EL (cell line): Measurements from ENCODE around the gene ADGRB2.

Experiments
- DNase-seq: peaks from one replicate; pipeline ENCODE4 v3.0.0-alpha.2; 2016

The ADGRB2 gene

DNA sequence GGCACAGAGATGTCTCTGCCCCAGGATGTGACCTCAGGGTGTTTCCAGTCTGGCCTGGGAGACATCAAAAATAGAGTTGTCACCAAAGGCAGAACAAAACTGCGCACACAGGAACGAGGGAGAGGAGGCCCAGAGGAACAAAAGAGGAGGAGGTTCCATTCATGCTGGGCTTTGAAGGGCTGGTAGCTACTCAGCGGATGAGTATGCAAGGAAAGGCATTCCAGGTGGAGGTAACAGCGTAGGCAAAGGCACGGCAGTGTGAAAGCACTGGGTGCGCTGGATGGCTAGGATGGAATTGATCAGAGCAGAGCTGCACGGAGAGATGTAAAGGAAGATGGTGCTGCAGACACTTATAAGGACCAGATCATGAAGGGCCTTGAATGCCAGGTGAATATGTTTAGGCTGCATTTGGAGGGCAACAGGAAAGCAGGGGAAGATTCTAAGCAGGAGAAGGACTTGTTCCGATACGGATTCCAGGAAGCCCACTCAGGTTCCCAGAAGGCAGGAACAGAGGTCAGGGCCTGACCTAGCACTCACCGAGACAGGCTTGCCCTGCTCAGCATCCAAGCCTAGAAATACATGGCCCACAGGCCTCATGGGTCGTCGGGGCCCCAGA lies 66.7 kb downstream of the ADGRB2 start:
- DNase-seq, result no peak

DNA sequence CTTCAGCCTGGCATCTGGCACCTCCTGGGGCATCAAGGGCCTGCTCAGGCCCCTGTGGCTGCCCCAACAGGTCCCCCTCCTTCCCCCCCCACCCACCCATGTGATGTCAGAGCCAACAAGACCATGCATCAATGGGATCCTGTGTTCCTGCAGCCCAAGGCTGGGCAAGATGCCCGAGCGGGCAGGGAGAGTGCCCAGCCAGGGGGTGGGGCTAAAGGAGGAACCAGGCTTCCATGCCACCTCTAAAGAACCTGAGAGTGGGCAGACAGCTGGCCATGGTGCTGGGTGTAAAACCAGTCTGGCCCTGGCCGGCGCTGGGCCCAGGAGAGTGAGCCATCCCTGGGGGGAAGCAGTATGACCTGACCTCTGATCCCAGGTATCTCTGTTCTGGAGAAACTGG lies 67.9 kb downstream of the ADGRB2 start:
- DNase-seq, result no peak

DNA sequence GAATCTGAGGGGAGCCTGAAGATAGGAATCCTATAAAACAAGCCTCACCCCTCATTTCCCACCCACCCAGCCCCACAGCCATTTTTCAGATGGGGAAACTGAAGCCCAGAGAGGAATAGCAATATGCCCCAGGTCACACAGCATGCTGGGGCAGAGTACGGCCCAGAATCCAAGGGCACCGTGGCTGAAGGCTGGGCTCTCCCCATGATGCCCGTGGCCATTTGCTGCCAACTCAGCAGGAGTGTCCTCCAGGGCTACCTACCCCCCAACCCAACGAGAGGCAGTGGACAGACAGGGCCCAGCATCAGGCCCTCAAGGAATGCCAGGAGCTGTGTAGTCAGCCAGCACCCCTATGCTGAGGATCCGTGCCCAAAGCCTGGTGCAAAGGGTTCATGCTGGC lies 68.8 kb downstream of the ADGRB2 start:
- no peak for DNase-seq

DNA sequence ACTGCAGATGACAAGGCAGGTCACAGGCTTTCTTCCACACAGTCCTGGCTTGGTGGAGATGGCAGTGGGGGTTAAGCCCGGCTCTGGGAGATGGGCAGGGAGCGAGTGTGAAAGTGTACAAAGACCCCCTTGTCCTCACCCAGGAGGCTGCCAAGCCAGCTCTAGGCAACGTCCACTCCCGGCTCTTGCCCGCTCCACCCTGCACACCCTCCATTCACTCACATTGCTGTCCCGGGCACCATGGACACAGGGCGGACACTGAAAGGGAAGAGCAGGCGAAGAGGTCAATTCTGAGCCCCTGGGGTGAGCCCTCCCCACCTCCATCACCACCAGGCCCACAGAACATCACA lies 69.2 kb downstream of the ADGRB2 start:
- DNase-seq, result no peak

DNA sequence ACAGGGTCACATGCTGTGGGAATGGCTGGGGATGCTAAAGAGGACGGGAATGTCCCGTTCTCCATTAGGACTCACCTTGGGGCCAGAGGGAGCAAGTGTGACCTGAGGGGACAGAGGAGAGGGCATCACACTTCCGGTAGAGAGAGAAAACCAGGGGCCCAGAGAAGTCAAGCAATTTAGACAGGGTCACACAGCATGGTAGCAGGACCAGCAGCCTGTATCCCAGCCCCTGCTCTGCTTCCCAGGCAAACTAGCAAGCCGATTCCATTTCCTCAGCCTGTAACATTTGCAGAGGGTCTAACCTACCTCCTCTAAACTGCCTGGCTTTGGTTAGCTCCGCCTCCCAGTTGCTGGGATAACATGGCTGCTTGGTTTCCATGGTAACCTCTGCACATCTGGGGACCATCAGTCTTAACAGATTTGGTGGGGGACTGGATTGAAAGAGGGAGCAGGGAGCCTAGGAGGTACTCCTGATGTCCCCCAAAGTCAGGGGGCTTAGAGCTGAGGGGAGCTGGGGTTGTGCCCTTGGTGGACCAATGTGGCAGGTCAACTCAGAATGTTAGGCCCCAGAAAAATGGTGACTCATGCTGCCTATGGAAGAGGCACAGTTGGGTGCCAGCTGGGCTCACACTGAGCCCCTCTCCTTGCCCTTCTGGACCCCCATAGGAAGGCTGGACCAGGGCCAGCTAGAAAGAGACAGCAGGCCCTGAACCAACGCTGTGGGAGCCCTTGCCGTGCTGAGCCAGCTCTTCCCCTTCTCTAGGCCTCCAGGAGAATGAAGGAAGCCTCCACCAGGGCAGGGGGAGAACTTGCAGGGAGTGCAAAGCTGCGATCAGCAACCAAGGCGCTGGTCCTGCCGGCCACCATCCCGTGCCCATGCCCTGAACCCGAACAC lies 69.8 kb downstream of the ADGRB2 start:
- no peak for DNase-seq

DNA sequence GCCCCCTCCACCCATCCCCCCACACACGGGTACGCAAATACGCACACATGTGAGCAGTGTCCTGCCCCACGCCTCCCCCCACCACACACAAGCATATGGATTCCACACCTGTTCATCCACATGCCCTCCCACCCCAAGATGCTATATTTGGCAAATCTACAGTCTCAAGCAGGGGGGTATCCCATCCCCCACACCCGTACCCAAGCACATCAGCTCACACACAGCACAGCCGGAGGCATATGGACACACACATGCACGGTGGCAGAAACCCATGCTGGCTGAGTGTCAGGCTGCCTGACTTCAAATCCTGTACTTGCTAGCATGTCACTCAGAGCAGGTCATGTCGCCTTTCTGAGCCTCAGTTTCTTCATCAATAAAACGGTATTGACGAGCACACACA lies 70.9 kb downstream of the ADGRB2 start:
- DNase-seq, result no peak

DNA sequence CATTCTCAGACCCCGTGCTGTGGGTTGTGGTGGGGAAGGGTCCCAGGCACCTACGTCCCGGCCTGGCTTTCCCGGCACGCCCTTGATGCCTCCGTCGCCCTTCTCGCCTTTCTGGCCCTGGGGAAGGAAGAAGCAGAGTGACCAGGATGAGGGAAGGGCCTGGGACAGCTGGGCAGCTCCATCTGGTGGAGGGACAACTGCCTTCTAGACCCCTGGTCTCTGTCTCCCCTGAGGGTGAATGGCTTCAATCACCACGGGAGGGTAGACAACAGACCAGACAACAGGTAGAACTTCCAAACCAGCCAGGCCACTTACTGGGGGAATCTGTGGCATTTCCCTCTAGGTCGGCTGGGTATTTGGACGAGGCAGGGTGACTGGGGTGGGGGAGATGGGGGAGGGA lies 72.2 kb downstream of the ADGRB2 start:
- DNase-seq, result no peak

DNA sequence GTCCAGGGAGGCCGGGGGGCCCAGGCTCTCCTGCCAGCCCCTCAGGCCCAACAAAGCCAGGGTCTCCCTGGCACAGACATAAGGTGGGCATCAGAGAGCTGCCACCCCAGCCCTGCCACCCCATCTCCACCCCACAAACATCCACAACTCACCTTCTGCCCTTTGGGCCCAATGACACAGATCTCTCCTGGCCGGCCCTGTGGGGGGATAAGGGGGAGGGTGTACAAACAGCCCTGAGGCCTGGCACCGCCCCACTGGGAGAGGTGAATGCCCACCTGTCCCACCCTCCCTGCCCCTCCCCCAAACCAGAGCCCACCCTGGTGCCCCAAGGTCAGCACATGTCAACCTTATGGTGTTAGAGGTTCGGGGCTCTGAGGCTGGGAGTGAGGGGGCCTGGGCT lies 72.7 kb downstream of the ADGRB2 start:
- no peak for DNase-seq

DNA sequence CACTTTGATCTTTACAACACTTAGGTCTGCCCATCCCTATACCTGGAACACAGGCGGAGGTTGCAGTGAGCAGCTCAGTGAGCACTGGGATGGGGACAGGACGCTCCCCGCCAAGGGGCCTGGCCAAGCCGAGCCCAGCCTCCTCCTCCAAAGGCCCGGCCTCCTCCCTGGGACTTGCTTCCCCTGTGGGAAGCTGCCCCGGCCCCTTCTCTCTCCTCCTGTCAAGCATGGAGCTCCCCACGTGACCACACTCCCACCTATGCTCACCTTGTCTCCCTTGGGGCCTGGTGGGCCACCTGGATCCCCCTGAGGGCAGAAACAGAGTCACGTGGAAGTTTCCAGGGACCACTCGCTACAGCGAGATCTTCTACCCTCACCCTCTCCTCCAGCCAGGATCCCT lies 73.2 kb downstream of the ADGRB2 start:
- no peak for DNase-seq

DNA sequence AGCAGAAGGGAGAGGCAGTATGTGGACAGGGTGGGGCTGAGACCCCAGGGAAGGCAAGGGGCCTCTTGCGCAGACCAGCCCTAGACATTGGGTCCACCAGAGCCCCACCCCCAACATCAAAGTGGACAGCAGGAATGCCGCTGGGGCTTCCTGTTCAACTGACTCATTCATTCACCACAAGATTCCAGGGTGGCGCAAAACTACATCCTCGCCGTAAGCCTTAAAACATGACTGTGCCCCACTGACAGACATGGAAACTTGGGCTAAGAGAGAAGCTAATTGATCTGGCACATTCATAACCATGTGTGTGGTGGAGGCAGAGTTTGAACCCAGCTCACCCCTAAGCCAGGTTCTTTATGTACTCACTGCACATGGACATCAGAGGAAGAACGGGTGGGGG lies 74.3 kb downstream of the ADGRB2 start:
- peak; percentile 97 for DNase-seq

DNA sequence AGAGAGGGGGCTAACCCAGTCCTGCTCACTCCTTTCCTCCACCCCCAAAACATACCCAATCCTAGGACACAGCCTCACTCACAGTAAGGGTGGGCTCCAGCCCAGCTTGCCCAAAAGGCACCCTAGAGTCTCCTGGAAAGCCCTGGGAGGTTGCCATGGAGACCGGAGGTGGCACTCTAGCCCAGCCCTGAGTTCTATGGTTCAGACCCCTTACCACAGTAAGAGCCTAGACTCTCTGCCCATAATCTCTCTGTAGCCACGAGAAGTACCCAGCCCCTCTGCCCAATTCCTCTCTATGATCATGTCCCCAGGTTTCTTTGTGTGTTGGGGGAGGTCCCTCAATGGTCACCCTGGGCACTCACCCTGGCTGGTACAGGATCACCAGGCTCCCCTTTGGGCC lies 74.8 kb downstream of the ADGRB2 start:
- DNase-seq, result no peak

DNA sequence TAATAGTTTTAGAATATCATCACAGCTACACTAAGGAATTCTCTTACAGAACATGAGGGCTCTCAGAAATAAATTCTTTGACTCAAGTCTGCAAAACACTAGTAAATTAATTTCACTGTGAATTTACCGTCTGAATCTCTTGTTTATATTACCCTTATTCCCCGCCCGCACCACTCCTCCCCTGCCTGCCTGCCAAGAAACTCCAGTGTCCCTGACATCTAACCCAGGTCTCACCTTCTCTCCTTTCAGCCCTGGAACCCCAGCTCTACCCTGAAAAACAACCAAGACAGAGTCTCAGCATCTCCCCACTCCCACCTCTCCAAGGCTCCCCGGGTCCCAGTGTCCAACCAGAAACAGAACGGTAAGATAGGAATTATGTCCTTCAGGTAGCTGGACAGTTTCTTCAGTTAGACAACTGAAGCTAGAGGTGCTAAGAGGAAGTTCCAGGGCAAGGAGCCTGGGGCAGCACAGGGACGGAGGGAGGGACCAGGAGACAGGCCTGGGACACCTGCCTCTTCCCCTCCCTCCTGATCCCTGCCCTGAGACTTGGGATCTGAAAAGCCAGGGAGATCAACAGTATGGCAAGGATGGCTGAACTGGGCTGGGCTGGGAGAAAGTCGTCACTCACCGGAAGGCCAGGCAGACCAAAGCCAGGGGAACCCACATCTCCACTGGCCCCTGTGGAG lies 75.8 kb downstream of the ADGRB2 start:
- DNase-seq, result no peak

DNA sequence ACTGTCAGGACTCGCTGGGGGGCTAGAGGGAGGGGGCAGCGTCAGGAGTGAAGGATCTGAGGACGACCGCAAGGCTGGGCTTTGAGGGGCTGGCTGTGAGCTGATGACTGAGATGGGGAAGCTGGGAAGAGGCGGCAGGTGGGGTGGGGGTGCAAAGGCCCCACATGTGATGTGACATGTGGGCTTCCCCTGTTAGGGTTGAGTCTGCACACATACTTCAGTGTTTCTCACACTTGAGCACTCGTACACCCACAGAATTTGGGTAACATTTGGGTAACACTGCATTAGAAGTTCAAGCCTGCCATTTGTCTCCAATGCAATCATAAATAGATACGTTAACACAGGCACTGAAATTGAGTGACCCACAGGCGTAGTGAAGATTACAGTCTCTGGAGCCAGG lies 76.5 kb downstream of the ADGRB2 start:
- no peak for DNase-seq

DNA sequence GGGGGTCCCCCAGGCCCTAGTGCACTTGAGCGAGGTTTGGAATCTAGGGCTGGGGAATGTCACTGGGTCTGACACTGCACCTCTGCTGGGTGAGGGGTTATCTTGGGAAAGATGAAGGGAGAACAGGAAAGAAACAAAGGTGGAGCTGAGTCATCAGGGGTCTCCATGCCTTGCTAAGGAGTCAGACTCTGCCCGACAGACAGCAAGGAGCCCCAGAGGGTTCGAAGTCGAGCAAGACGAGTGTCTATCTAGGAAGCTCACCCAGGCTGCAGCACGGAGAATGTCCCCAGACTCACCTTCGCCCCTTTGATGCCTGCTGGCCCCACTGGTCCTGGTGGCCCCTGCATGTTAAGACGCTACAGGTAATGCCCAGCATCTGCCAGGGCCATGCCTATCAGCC lies 78.3 kb downstream of the ADGRB2 start:
- DNase-seq, result no peak

DNA sequence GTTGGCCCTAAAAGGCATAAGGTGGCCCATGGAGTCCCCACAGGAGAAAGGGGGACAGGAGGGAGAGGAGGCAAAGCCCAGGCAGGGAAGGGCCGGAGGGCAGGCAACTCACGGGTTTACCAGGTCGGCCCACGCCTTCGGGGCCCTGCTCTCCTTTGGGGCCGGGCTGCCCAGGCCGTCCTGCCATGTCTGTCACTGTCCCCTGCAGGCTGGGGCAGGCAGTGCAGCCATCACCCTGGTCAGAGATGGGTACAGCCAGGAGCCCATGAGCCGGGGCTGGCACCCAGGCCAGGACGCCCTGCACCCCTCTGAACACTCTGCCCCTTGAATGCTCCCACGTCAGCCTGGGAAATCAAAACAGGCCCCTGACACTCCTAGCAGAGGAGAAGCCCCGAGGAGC lies 80.1 kb downstream of the ADGRB2 start:
- no peak for DNase-seq

DNA sequence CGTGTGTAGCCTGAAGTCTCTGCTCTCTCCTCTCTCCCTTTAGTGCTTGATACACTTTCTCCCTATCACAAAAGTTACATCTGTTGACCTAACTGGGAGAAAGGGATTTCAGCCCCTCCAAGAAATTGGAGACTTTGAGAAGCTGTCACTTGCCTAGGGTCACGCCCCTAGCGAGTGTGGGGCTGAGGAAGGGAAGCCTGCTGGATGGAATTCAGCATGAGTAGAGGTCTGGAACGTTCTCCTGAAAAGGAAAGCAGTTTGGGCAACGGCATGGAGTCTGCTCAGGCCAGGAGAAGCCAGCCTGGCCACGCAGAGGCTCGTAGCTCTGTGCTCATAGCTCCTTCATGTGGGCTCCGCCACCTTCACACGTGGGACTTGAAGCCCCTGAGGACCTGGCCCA lies 82.7 kb downstream of the ADGRB2 start:
- no peak for DNase-seq

DNA sequence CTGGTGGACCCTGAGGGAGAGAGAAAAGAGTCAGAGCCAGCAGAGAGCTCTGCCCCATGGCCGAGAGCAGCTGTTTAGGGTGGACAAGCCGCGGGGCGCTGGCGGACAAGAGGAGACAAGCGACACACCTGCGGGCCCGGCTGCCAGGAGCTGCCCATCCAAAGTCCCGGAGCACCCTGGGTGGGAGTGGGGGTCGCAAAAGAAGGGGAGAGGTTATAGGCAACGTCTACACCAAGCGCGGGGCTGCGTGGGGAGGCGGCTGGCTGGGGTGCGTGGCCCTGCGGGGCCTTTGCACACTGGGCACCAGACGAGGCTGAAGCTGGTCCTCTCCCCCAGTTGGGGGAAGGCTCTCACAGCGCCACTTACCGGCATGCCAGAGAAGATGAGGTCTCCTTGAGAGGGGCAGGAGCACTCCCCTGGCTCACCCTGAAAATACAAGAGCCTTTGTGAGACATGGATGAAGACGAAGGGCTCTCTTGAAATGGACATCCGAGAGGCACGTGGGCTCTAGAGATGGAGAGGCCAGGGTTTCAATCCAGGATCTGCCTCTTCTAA lies 84.4 kb downstream of the ADGRB2 start:
- no peak for DNase-seq

DNA sequence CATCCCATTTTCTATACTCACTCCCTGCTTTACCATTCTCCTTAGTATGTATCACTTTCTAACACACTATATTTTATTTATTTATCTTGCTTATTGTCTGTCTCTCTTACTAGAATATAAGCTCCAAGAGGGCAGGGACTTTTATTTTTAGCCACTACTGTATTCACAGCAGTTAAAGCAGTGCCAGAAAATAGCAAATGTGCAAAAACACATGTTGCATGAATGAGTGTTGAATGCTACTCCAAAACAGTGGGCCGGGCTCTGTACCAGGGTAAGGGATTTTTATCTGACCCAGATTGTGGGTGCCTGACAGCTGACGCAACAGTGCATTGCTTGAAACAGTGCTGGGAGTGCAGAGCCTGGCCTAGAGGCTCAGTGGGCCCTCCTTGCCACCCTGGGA lies 85.0 kb downstream of the ADGRB2 start:
- DNase-seq, result no peak

DNA sequence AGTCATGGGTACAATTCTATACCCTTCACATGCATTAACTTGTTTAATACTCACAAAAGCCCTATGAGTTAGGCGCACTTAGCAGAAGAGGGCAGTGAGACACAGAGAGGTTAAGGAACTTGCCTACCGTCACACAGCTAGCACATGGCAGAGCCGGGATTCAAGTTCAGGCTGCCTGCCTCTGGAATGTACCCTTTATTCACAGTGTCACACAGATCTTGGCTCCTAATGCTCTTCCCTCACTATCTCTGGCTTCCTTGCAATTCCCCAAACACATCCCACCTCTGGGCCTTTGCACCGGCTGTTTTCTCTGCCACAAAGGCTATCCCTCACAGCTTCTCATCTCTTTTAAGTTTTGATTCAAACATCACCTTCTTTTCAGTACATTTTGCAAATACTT lies 85.5 kb downstream of the ADGRB2 start:
- no peak for DNase-seq

DNA sequence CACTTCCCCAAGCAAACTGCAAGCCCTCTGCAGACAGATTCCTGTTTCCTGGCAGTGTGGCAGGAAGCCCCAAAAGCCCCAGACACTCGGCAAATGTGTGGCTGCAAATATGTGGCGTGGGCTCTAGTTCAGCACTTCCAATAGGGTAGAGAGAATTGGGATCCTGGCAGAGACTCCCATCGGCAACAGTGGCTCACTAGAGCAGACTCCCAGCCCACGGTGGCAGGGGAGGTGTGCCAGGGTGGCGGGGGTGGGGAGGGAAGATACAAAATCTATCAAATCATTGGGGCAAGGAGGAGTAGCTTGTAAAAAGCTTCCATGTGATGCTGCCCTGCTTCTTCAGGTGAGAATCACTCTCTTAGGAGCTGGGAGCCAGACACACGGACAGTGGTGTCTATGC lies 86.2 kb downstream of the ADGRB2 start:
- DNase-seq, result no peak

DNA sequence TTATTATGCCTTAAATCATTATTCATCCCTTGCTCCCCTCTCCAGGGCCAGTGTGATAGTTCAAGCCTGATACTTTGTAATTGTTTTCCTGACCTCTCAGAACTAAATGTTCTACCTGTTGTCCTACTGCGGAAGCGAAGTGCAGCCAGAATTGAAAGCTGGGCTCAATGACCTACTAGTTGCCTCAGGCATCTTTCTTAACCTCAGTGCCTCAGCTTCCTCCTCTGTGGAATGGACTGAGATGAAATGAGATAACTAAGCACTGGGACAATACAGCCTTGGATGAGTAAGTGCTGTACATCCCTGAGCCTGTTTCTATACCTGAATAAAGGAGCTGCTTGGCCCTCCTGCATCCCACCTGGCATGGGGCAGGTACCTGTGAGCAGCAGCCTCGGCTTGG lies 86.7 kb downstream of the ADGRB2 start:
- DNase-seq, result no peak
